Superior temporal gyrus (tissue), 1 donor: ENCODE data around the gene SLC28A3.
A peak's percentile ranks its signal among the peaks of the same experiment; 100 is the strongest.

ENCODE experiments used
- DNase-seq: peaks from one replicate; pipeline ENCODE4 v3.0.0-alpha.2; 2016; ENCODE audit errors: extremely low spot score

The SLC28A3 gene

DNA sequence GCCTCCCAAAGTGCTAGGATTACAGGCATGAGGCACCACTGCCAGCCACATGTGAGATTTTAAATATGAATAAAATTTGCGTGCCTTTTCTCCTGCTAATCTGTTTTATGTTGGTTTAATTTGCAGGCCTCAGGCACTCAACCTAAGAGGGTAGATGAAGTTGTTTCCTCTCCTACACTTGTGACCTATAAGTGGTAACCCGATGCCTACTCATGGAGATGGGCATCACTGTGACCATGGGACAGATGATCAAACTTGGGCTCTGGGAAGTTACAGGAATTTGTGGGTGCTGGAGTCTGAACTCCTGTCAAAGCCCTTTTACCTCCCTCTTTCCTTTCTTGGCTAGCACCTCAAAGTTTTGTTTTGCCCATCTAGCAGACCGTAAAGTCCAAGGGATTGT lies 1.1 kb downstream of the SLC28A3 start:
- DNase-seq: no peak

- DNase-seq: no peak
Measured at GRCh38 chr9:84338792-84339191, 1.8 kb downstream of the SLC28A3 start.

DNA sequence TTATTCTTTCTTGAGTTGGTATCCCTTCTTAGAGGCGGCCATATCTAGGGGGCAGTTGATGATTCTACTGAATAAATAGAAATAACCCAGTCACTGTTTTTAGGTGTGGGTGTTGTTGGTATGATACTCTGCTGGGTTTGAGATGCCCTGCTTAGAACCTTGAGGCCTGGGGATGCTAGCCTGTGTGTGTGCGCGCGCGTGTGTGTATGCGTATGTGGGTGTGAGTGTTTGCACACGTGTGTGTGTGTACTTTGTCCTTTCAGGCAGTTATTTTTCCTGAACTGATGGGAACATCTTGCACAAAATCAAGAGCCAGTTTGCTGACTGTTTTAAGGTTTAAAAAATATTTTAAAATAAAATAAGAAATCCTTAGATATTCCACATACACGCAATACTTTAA lies 3.3 kb downstream of the SLC28A3 start:
- no peak for DNase-seq

DNA sequence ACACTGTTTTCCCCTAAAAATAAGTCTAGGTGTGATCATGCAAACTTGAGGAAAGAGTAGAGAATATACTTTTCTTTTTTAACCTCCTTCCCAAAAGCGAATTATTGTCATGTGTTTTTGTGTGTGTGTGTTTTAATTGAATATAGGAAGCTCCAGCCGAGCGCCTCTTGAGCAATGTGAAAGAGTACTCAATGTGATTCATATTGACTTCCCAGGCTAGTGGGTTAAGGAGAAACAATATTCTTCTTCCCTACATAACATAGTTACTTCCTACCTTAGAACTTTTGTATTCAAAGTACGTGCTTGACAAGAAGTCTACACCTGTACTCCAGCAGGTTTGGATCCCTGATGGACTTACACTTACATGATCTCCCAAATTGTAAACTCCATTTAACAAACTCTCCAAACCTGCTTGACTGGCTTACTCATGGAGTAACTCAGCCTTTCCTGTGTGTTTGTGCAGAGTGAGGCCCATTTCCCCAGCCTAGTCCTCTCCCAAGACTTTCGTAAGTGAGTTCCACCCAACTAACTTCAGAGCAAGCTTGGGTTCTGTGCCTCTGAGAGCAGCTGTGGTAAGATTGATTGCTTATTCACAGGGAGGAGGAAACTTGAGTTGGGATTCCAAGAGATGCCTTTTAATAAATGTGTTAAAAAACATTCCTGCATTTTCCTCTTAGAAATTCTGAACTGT lies 9.3 kb downstream of the SLC28A3 start:
- no peak for DNase-seq

DNA sequence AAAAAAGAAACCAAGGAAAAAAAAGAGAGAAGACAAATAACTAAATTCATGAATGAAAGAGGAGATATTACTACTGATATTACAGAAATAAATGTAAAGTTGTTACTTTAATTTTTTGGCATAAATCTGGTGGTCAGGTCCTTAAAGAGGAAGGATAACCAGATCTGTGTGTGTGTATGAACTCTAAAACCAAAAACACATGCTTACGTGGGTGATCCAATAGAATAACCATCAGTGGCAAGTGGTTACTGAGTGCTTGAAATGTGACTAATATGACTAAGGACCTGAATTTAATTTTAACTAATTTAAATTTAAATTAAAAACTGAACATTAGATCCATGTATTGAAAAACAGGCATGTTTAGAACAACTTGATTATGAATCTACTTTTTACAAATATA lies 10.3 kb downstream of the SLC28A3 start:
- no peak for DNase-seq

DNA sequence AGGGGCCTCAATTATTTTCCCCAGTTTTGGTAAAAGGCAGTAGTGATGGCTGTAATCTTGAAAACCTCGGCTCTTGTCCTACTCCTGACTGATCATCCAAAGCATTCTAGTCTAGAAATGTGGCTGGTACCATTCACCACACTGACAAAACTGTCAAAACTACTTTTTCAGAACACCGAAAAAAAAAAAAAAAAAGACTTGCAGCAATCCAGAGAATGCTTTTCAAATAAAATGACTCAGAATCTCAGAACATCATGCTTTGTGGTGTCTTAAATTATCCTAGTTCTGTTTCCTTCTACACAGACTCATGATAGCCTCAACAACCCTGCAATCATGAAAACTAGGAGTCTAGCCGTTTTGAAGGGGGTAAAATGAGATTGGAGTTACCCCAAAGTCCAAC lies 13.4 kb downstream of the SLC28A3 start:
- no peak for DNase-seq

DNA sequence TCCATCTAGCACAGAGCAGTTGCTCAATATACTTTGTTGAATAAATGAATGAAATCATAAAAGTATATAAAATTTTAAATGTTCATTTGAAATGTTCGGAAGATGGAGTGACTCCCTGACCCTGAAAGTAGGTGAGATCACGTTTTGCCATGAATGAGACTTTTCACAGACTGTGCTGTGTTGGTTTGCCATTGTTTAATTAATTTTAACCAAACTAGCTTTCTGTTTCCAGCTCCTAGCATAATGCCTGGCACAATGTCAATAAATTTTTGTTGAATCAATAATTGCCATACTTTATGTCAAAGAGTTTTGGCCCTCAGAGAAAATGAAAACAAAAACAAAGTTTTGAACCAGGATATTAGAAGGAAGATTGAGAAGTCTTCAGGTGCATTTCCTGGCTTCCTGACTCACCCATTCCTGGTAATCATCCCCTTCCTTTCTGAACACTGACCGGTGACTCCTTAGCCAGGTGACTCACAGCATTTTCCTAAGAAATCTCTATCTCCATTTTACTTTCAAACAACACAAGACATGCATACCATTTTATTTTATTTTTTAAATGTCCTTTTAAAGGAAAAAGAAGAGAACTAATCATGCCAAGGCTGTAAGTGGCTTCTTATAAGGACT lies 15.1 kb downstream of the SLC28A3 start:
- no peak for DNase-seq

DNA sequence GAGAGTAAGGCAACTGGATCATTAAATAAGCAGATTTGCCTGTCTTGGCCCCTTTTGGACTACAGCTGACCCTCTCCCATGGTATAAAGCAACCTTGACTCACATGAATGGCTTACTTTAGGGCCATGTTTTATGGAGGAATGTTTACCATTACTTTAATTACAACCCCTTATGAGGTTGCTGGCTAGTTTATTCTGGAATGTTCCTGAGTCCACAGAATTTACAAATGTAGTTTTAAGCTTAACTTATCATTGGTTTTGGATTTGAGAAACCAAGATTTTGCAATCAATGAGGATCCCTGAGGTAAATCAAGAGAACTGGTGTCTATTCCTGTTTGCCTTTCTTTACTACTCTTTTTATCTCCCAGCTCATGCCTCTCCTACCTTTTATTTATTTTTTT lies 15.7 kb downstream of the SLC28A3 start:
- DNase-seq: no peak

GRCh38 chr9:84323858-84324257 lies 16.7 kb downstream of the SLC28A3 start:
- DNase-seq: no peak

GRCh38 chr9:84322828-84323227 lies 17.7 kb downstream of the SLC28A3 start:
- DNase-seq: no peak

- DNase-seq: no peak
Measured at GRCh38 chr9:84320231-84320630, 20.3 kb downstream of the SLC28A3 start.

GRCh38 chr9:84319632-84320031 lies 20.9 kb downstream of the SLC28A3 start:
- no peak for DNase-seq

- DNase-seq: no peak
Measured at GRCh38 chr9:84318981-84319380, 21.6 kb downstream of the SLC28A3 start.

DNA sequence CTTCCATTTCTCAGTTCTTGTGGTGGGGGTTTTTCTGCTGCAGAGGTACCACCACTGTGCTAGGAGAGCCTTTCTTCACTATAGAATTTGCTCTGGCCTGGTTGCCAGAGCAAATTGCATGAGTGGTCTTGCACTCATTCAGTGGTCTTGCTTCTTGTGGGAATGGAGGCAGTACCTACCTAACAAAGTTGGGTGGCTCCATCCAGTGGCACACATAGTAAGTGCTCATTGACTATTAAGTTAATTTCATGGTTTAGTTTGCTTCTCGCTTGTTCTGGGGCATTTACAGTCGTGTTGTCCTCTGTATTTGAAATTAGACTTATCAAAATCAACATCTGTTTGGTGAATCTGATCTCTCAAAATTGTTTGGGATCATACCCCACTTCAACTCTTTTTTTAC lies 23.0 kb downstream of the SLC28A3 start:
- no peak for DNase-seq

- DNase-seq: peak; percentile 81
Measured at GRCh38 chr9:84315278-84315877, 25.2 kb downstream of the SLC28A3 start.

GRCh38 chr9:84314306-84314705 lies 26.3 kb downstream of the SLC28A3 start:
- no peak for DNase-seq

DNA sequence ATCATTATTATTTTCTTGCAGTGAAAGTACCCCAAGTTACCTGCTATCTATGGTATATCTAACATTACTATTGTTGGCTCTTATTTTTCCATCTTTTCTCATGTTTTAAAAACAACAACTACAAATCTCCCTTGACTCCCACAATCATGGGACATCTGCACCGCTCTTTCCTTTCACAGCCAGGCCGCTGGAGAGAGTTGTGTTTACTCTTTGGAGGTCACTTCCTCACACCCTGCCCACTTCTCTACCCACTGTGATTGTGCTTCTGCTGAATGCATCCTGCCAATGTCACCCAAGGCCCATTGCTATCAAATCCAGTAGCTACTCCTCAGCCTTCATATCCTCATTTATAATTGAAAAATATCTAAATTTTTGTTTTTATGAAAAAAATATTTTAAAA lies 29.7 kb downstream of the SLC28A3 start:
- DNase-seq: no peak

DNA sequence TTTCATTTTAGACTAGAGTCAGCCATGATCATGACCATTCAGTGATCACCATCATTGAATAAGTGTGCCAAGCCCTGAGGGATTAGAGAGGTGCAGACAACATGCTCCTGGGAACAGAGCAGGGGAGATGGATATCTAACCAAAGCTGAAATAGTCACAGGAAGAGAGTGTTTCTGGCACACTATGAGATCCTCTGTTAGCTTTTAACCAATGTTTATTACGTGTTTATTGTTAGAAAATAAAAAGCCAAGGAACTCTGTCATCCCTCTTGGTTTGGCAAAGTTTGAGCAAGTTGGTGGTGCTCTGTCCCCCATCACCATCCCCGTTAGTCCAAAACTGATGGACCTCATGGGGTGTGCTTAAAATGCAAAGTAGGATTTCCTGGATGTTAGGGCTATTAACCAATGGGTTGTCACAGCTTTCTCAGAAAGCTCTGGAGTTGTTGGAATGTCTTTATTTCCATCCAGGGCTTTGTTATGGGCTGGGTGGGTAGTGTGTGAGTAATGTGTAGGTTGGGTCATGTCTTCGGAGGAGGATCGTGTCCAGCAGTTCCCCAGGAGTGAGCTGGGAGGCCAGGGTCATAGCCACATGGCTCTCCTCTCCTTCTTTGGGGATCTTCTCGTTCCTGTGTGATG lies 34.9 kb downstream of the SLC28A3 start:
- DNase-seq: no peak

- no peak for DNase-seq
Measured at GRCh38 chr9:84304166-84304565, 36.4 kb downstream of the SLC28A3 start.

DNA sequence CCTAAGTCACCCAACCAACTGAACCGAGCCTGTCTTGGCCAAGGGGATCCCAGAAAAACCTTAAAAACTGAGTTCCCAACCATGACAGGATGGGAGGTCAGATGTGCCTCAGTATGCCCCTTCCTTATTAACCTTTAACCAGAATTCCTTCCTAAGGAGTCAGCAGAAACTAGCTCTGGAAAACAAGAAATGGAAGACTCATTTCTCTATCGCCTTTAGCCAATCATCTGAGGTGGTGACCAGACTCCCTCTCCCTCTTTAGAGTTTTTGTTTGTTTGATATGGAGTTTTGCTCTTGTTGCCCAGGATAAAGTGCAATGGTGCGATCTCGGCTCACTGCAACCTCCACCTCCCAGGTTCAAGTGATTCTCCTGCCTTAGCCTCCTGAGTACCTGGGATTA lies 37.5 kb downstream of the SLC28A3 start:
- no peak for DNase-seq

DNA sequence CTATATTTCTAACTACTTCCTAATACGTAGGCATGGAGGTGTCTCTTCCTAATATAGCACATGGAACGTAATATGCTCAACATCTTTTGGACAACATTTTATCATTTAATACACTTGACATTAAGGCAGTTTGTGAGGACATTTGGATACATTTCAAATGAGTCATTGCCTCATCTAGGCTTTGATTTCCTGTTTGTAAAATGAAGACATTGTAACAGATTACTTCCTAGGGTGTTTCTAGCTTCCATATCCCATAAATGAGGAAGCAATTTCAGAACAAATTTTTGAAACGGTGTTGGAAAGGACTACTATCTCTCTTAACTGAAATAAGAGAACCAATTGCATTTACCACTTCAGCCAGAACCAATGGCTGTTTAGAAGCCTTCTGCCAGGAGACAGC lies 38.7 kb downstream of the SLC28A3 start:
- DNase-seq: no peak

- no peak for DNase-seq
Measured at GRCh38 chr9:84300271-84300670, 40.3 kb downstream of the SLC28A3 start.
